GM12878 (cell line): ENCODE measurements around the gene ZNF618. TPM values are rescaled to one million over a fixed set of nuclear protein-coding genes. Genes with fewer than 3 reads are reported as not detected.

Experiments
- ATAC-seq: fragments of 200-7000 bp; cut with Tn5 transposase; 3 replicates; pipeline ENCODE4 v1.9.1; 2020; ENCODE audit warnings: mild to moderate bottlenecking, moderate library complexity
- BruUV-seq: library from RNA; stranded (reverse); fragments of 400-500 nt; replicated peaks from 2 replicates; lab custom pipeline; 2021; lab: Mats Ljungman, UMichigan
- CTCF ChIA-PET: fragments of 300-600 bp; sonication (Branson Sonifier 250); formaldehyde crosslinking; extraction: SDS; loops from one replicate; lab custom pipeline; 2021; ENCODE audit warnings: inconsistent platforms; lab: Yijun Ruan, JAX
- POLR2A ChIA-PET: fragments of 350-600 bp; formaldehyde crosslinking; extraction: SDS; loops from one replicate; lab custom pipeline; 2021; ENCODE audit warnings: inconsistent platforms; lab: Charles Lee
- RAD21 ChIA-PET: fragments of 300-600 bp; sonication (Branson Sonifier 250); formaldehyde crosslinking; loops from one replicate; lab custom pipeline; 2023; ENCODE audit warnings: antibody characterized with exemption; ENCODE audit not compliant: unreplicated experiment; lab: Charles Lee
- SMC1A ChIA-PET: fragments of 300-600 bp; sonication (Branson Sonifier 250); formaldehyde crosslinking; loops from one replicate; lab custom pipeline; 2023; ENCODE audit not compliant: unreplicated experiment, uncharacterized antibody; lab: Charles Lee
- DNase-seq: peaks from one replicate; pipeline ENCODE4 v3.0.0-alpha.2; 2011; ENCODE audit warnings: low read depth, low spot score
- FAIRE-seq: peaks from 3 replicates; lab custom pipeline; 2011; peaks lifted over from hg19 to GRCh38; lab: Jason Lieb, UNC
- H2AFZ ChIP-seq: 2 replicates; pipeline ENCODE4 v1.6.0; 2011; ENCODE audit warnings: low read depth, low read length, control low read depth; ENCODE audit not compliant: control insufficient read depth
- H3K27ac ChIP-seq: 2 replicates; pipeline ENCODE4 v1.5.1; 2011; ENCODE audit warnings: control low read depth; ENCODE audit not compliant: control insufficient read depth, insufficient read depth
- H3K27me3 ChIP-seq, 2 experiments: replicated peaks in 1 of 2; 2 replicates each; pipeline versions ENCODE4 v1.6.0 to v1.6.1; 2011; ENCODE audit warnings: low read length in 1 of 2; ENCODE audit not compliant: control insufficient read depth in 2 of 2, insufficient read depth in 2 of 2
- H3K36me3 ChIP-seq, 2 experiments: 2 replicates each; pipeline ENCODE4 v1.5.1; 2011; ENCODE audit warnings: low read length in 1 of 2; ENCODE audit not compliant: control insufficient read depth in 2 of 2, insufficient read depth in 2 of 2
- H3K4me1 ChIP-seq: 2 replicates; pipeline ENCODE4 v1.6.1; 2011; ENCODE audit warnings: mild to moderate bottlenecking, low read length, moderate library complexity, mixed read lengths; ENCODE audit not compliant: control insufficient read depth, insufficient read depth
- H3K4me2 ChIP-seq: 2 replicates; pipeline ENCODE4 v1.6.0; 2011; ENCODE audit warnings: control low read depth; ENCODE audit not compliant: control insufficient read depth, insufficient read depth
- H3K4me3 ChIP-seq: fragments of 200-600 bp; sonication (generic); 2 replicates; pipeline ENCODE4 v1.5.1; 2016
- H3K79me2 ChIP-seq: 2 replicates; pipeline ENCODE4 v1.6.0; 2011; ENCODE audit warnings: low read length; ENCODE audit not compliant: control insufficient read depth, insufficient read depth
- H3K9ac ChIP-seq: 2 replicates; pipeline ENCODE4 v1.8.0; 2011; ENCODE audit warnings: low read length, control low read depth, mixed read lengths; ENCODE audit not compliant: control insufficient read depth, insufficient read depth
- H3K9me3 ChIP-seq: replicated peaks from 3 replicates; pipeline ENCODE4 v1.5.1; 2011; ENCODE audit warnings: mild to moderate bottlenecking, low read length; ENCODE audit not compliant: control insufficient read depth, insufficient read depth
- H4K20me1 ChIP-seq: 2 replicates; pipeline ENCODE4 v1.6.0; 2011; ENCODE audit not compliant: control insufficient read depth, insufficient read depth
- CBX5 ChIP-seq: sonication (generic); IDR thresholded peaks from 2 replicates; pipeline ENCODE4 v1.6.1; 2016; ENCODE audit warnings: low read depth, moderate library complexity, mild to moderate bottlenecking, inconsistent platforms
- HDAC2 ChIP-seq: fragments of 200-600 bp; sonication (generic); IDR thresholded peaks from 2 replicates; pipeline ENCODE4 v1.6.1; 2017
- KAT2A ChIP-seq: conservative IDR thresholded peaks from 2 replicates; pipeline ENCODE4 v1.6.1; 2011; ENCODE audit warnings: low read depth, low read length; ENCODE audit not compliant: control insufficient read depth
- MTA2 ChIP-seq: fragments of 450-650 bp; IDR thresholded peaks from 2 replicates; pipeline ENCODE4 v1.6.1; 2016; ENCODE audit warnings: low read depth, mild to moderate bottlenecking, moderate library complexity
- NR2C1 ChIP-seq: fragments of 450-650 bp; IDR thresholded peaks from 2 replicates; pipeline ENCODE4 v1.6.1; 2017; ENCODE audit warnings: antibody characterized with exemption, mild to moderate bottlenecking, moderate library complexity
- PML ChIP-seq: IDR thresholded peaks from 2 replicates; pipeline ENCODE4 v1.6.1; 2012; ENCODE audit warnings: low read length, inconsistent platforms
- SREBF2 ChIP-seq: IDR thresholded peaks from 2 replicates; pipeline ENCODE4 v1.6.1; 2012; ENCODE audit warnings: mild to moderate bottlenecking, low read length
- TAF1 ChIP-seq: IDR thresholded peaks from 2 replicates; pipeline ENCODE4 v1.6.1; 2011; ENCODE audit warnings: mild to moderate bottlenecking, low read depth, low read length, borderline replicate concordance
- WGBS: methylation state at CpG from one replicate; pipeline ENCODE4 v1.1.6; 2016; ENCODE audit warnings: low lambda C conversion rate; ENCODE audit not compliant: insufficient replicate concordance, insufficient coverage; ENCODE audit errors: missing lambda C conversion rate; 5-methylcytosine and 5-hydroxymethylcytosine counted together
- in situ Hi-C: fragments of 300-500 bp; cut with MboI; formaldehyde crosslinking; loops from 9 replicates; pipeline ENCODE4 v1.14.3; 2018; ENCODE audit warnings: mixed read lengths
- intact Hi-C: fragments of 100-400 bp; cut with micrococcal nuclease; formaldehyde crosslinking; loops from one replicate; pipeline ENCODE4 v1.14.2; 2022; ENCODE audit not compliant: unreplicated experiment
- polyA plus RNA-seq, 11 experiments: library from polyadenylated mRNA; depleted of rRNA in 4 of 11; unstranded in 6 of 11; stranded (reverse) in 5 of 11; fragments of >200 nt; fragmentation: Nextera tagmentation in 4 of 11; fragmentation: Illumina TruSeq in 1 of 11; extraction: Ambion mirVana in 4 of 11; extraction: Trizol in 1 of 11; gene quantifications; 1 replicate in 1 of 11; 2 replicates in 10 of 11; pipeline versions ENCODE4 v1.2.1 to v1.2.3, GENCODE V29; 2011 to 2016; ENCODE audit warnings: inconsistent platforms in 2 of 11, missing spikeins in 2 of 11, low read depth in 1 of 11
- total RNA-seq, 4 experiments: library from RNA; depleted of rRNA in 3 of 4; stranded (reverse); fragments of >200 nt in 3 of 4; fragmentation: Illumina TruSeq in 1 of 4; extraction: Trizol in 1 of 4; gene quantifications; 2 replicates each; pipeline versions ENCODE4 v1.2.1 to v1.2.3, GENCODE V29; 2013 to 2021
- TF ChIP-seq, protein P1 (sequence below), 3 experiments: IDR thresholded peaks in 2 of 3; conservative IDR thresholded peaks in 1 of 3; 2 replicates each; pipeline ENCODE4 v1.5.1; 2011; ENCODE audit warnings: low read depth in 3 of 3, low read length in 3 of 3, mild to moderate bottlenecking in 3 of 3, control low read depth in 2 of 3, moderate library complexity in 2 of 3, inconsistent platforms in 1 of 3, mixed read lengths in 1 of 3; ENCODE audit not compliant: control insufficient read depth in 2 of 3, insufficient read depth in 1 of 3; ENCODE audit errors: extremely low read depth in 1 of 3
- TF ChIP-seq, protein P2 (sequence below): fragments of 450-650 bp; IDR thresholded peaks from 2 replicates; pipeline ENCODE4 v1.6.1; 2016; ENCODE audit warnings: mild to moderate bottlenecking
- TF ChIP-seq, protein P3 (sequence below): fragments of 450-650 bp; IDR thresholded peaks from 2 replicates; pipeline ENCODE4 v1.6.1; 2014; ENCODE audit warnings: mild to moderate bottlenecking

Gene ZNF618
- total and polyA plus RNA-seq, 10 of the 15 experiments (the other 5 are each of a cell fraction or from before 2014, with no cell fraction given): 0.01 to 0.24 (median 0.06) TPM; not detected in 2

DNA sequence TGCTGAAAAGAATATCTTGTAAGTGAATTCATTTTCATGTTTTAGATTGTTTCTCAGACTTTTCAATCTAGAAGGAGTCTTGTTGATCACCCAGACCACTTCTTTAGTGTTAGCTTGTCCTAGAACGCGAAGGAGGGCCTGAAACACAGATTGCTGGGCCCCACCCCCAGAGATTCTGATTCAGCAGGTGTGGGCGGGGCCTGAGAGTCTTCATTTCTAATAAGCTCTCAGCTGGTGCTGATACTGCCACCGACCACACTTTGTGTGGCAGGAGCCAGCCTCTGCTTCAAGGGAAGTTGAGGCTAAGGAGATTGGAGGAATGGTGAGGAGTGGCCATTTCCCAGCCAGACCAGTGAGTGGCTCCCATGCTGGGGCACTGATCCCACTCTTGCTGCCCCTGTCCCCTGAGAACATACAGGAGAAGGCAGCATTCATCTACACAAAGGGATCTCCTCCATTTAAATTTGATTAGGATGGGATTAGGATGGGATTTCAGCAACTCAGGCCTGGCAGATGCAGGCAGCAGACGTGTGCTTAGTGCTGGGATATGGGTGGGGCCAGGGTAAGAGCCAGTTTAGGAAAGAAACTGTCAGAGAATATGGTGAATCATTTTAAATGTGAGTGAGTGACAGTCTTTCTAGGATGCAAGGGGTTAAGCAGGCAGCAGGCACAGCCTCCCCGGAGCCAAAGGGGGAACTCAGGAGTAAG is 35.9 kb downstream of the ZNF618 start:
- H3K9me3 ChIP-seq: no peaks in the 10 kb centered on the region
- 40% methylated on average over 6 of the region's 6 CpGs for WGBS
- intact Hi-C loops (no loop called here), in situ Hi-C loops (no loop called here)
- RAD21 ChIA-PET: no interaction called here
- POLR2A ChIA-PET: no interaction called here
- FAIRE-seq (no peak), ATAC-seq (no peak), DNase-seq (no peak)
- no peaks in the 10 kb centered on the region for H3K4me1 ChIP-seq
- no peak overlapping the region for H3K27ac ChIP-seq
- H3K4me3 ChIP-seq: no peak overlapping the region
- no peaks in the 10 kb centered on the region for H3K79me2 ChIP-seq
- H3K27me3 ChIP-seq: no peaks in the 10 kb centered on the region; a peak in 2 of 4 replicates
- no peaks in the 10 kb centered on the region for H4K20me1 ChIP-seq
- CTCF ChIA-PET: no interaction called here
- H3K36me3 ChIP-seq: no peaks in the 10 kb centered on the region
- BruUV-seq: no TSS peak
- no peak overlapping the region for H2AFZ ChIP-seq
- SMC1A ChIA-PET: no interaction called here
- no peak overlapping the region for H3K4me2 ChIP-seq
- TF ChIP-seq, protein P1, sequence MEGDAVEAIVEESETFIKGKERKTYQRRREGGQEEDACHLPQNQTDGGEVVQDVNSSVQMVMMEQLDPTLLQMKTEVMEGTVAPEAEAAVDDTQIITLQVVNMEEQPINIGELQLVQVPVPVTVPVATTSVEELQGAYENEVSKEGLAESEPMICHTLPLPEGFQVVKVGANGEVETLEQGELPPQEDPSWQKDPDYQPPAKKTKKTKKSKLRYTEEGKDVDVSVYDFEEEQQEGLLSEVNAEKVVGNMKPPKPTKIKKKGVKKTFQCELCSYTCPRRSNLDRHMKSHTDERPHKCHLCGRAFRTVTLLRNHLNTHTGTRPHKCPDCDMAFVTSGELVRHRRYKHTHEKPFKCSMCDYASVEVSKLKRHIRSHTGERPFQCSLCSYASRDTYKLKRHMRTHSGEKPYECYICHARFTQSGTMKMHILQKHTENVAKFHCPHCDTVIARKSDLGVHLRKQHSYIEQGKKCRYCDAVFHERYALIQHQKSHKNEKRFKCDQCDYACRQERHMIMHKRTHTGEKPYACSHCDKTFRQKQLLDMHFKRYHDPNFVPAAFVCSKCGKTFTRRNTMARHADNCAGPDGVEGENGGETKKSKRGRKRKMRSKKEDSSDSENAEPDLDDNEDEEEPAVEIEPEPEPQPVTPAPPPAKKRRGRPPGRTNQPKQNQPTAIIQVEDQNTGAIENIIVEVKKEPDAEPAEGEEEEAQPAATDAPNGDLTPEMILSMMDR (IDR thresholded peaks at IDR 0.05 in 2 of 3, conservative IDR thresholded peaks at IDR 0.05 in 1 of 3; ENCODE audit: control insufficient read depth in 2 of 3, extremely low read depth in 1 of 3, insufficient read depth in 1 of 3, low read depth in 3 of 3, low read length in 3 of 3): no peak
- TF ChIP-seq PML: no peak
- TF ChIP-seq HDAC2: no peak
- no peak for TF ChIP-seq KAT2A
- no peak overlapping the region for H3K9ac ChIP-seq

DNA sequence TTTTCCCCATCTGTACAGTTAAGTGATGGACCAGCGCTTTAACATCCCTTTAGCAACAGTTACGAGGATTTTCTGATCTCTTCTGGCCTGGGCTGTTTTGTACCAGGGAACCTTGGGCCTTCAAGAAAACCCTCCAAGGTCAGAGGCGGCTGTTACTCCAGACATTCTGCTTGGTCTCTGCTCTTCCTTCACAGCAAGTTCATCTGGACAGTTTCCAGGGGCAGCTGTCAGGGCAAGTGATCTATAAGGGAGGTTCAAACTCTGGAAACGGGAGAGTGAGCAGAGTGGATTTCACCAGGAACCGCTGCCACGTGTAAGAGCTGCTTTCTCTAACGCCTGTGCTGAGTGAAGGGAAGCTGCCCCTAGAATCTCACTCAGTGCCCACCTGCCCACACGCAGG is 36.7 kb downstream of the ZNF618 start:
- Histone ChIP-seq H3K4me3 (no peak overlapping the region), H3K27ac (no peak overlapping the region), H2AFZ (no peak overlapping the region), H3K36me3 (no peaks in the 10 kb centered on the region), H3K9ac (no peak overlapping the region), H3K9me3 (no peaks in the 10 kb centered on the region), H3K4me1 (no peaks in the 10 kb centered on the region), H3K27me3 (no peaks in the 10 kb centered on the region; a peak in 2 of 4 replicates), H3K79me2 (no peaks in the 10 kb centered on the region), H3K4me2 (no peak overlapping the region), H4K20me1 (no peaks in the 10 kb centered on the region)
- ChIA-PET RAD21 (no interaction called here), SMC1A (no interaction called here), POLR2A (no interaction called here), CTCF (no interaction called here)
- in situ Hi-C loops: no loop called here
- ATAC-seq: no peak
- intact Hi-C loops: no loop called here
- no peak for FAIRE-seq
- 29% methylated on average over 8 of the region's 8 CpGs for WGBS
- no peak for DNase-seq
- no TSS peak for BruUV-seq
- TF ChIP-seq SREBF2: no peak
- TF ChIP-seq NR2C1: no peak
- TF ChIP-seq TAF1: no peak
- no peak for TF ChIP-seq CBX5
- TF ChIP-seq, protein P2, sequence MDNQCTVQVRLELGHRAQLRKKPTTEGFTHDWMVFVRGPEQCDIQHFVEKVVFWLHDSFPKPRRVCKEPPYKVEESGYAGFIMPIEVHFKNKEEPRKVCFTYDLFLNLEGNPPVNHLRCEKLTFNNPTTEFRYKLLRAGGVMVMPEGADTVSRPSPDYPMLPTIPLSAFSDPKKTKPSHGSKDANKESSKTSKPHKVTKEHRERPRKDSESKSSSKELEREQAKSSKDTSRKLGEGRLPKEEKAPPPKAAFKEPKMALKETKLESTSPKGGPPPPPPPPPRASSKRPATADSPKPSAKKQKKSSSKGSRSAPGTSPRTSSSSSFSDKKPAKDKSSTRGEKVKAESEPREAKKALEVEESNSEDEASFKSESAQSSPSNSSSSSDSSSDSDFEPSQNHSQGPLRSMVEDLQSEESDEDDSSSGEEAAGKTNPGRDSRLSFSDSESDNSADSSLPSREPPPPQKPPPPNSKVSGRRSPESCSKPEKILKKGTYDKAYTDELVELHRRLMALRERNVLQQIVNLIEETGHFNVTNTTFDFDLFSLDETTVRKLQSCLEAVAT: no peak
- TF ChIP-seq, protein P3, sequence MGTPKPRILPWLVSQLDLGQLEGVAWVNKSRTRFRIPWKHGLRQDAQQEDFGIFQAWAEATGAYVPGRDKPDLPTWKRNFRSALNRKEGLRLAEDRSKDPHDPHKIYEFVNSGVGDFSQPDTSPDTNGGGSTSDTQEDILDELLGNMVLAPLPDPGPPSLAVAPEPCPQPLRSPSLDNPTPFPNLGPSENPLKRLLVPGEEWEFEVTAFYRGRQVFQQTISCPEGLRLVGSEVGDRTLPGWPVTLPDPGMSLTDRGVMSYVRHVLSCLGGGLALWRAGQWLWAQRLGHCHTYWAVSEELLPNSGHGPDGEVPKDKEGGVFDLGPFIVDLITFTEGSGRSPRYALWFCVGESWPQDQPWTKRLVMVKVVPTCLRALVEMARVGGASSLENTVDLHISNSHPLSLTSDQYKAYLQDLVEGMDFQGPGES: no peak
- TF ChIP-seq MTA2: no peak
